Adipocyte (in vitro differentiated cells): ENCODE results near the gene FCF1.
"Not testable (repeated sequence)": the region's sequence is repeated elsewhere in the genome, so short reads cannot be mapped to it uniquely, and the experiment has no call there.

Source experiments
- DNase-seq: peaks from one replicate; pipeline ENCODE4 v3.0.0-alpha.2; 2015; ENCODE audit warnings: low read depth
- H3K27me3 ChIP-seq: replicated peaks from 2 replicates; pipeline ENCODE4 v1.7.0; 2013; ENCODE audit warnings: mild to moderate bottlenecking, low read length, moderate library complexity; ENCODE audit not compliant: control insufficient read depth, insufficient read depth
- H3K36me3 ChIP-seq: 2 replicates; pipeline ENCODE4 v1.7.0; 2013; ENCODE audit warnings: low read length, mild to moderate bottlenecking, moderate library complexity; ENCODE audit not compliant: control insufficient read depth, insufficient read depth, severe bottlenecking
- H3K4me1 ChIP-seq: 2 replicates; pipeline ENCODE4 v1.7.0; 2013; ENCODE audit warnings: mild to moderate bottlenecking, low read length, moderate library complexity; ENCODE audit not compliant: control insufficient read depth, insufficient read depth
- H3K4me3 ChIP-seq: 2 replicates; pipeline ENCODE4 v1.7.0; 2013; ENCODE audit warnings: mild to moderate bottlenecking, low read length, moderate library complexity
- H3K9ac ChIP-seq: 2 replicates; pipeline ENCODE4 v1.7.0; 2013; ENCODE audit warnings: mild to moderate bottlenecking, low read length, moderate library complexity
- H3K9me3 ChIP-seq: 2 replicates; pipeline ENCODE4 v1.7.0; 2013; ENCODE audit warnings: mild to moderate bottlenecking, low read length, moderate library complexity; ENCODE audit not compliant: control insufficient read depth

Gene FCF1

GRCh38 chr14:74735125-74735524, 22.2 kb downstream of the FCF1 start:
- Histone ChIP-seq H3K4me1 (no peaks in the 10 kb centered on the region), H3K27me3 (no peaks in the 10 kb centered on the region), H3K9me3 (no peaks in the 10 kb centered on the region), H3K4me3 (no peak overlapping the region), H3K9ac (no peak overlapping the region), H3K36me3 (peaks cover 35% of the 10 kb centered on the region)
- no peak for DNase-seq

GRCh38 chr14:74737753-74738325, 24.9 kb downstream of the FCF1 start:
- H3K4me3 ChIP-seq: no peak overlapping the region
- H3K4me1 ChIP-seq: no peaks in the 10 kb centered on the region
- H3K36me3 ChIP-seq: peaks cover 32% of the 10 kb centered on the region
- peak; percentile 14 for DNase-seq
- no peaks in the 10 kb centered on the region for H3K27me3 ChIP-seq
- no peaks in the 10 kb centered on the region for H3K9me3 ChIP-seq
- H3K9ac ChIP-seq: no peak overlapping the region

GRCh38 chr14:74739293-74740030, 26.5 kb downstream of the FCF1 start:
- Histone ChIP-seq H3K9me3 (no peaks in the 10 kb centered on the region), H3K36me3 (peaks cover 17% of the 10 kb centered on the region), H3K27me3 (no peaks in the 10 kb centered on the region), H3K4me1 (no peaks in the 10 kb centered on the region), H3K4me3 (no peak overlapping the region), H3K9ac (no peak overlapping the region)
- DNase-seq: no peak

GRCh38 chr14:74747237-74747636, 34.3 kb downstream of the FCF1 start:
- Histone ChIP-seq H3K4me1 (no peaks in the 10 kb centered on the region), H3K4me3 (no peak overlapping the region), H3K9me3 (no peaks in the 10 kb centered on the region), H3K9ac (no peak overlapping the region), H3K27me3 (no peaks in the 10 kb centered on the region), H3K36me3 (no peaks in the 10 kb centered on the region)
- DNase-seq: no peak

GRCh38 chr14:74754157-74754556, 41.2 kb downstream of the FCF1 start:
- H3K9ac ChIP-seq: no peak overlapping the region
- H3K4me1 ChIP-seq: no peaks in the 10 kb centered on the region
- H3K9me3 ChIP-seq: peaks cover 5% of the 10 kb centered on the region
- H3K36me3 ChIP-seq: no peaks in the 10 kb centered on the region
- peak; percentile 23 for DNase-seq
- H3K4me3 ChIP-seq: no peak overlapping the region
- H3K27me3 ChIP-seq: no peaks in the 10 kb centered on the region

GRCh38 chr14:74754899-74755298, 42.0 kb downstream of the FCF1 start:
- no peak overlapping the region for H3K4me3 ChIP-seq
- peaks cover 5% of the 10 kb centered on the region for H3K9me3 ChIP-seq

GRCh38 chr14:74756326-74756725, 43.4 kb downstream of the FCF1 start:
- H3K4me1 ChIP-seq: no peaks in the 10 kb centered on the region
- peaks cover 5% of the 10 kb centered on the region for H3K9me3 ChIP-seq
- H3K27me3 ChIP-seq: no peaks in the 10 kb centered on the region
- no peak overlapping the region for H3K9ac ChIP-seq
- H3K4me3 ChIP-seq: no peak overlapping the region
- DNase-seq: no peak
- H3K36me3 ChIP-seq: no peaks in the 10 kb centered on the region

More at GRCh38 chr14:74754899-74755298, 42.0 kb downstream of the FCF1 start:
- DNase-seq: no peak
- Histone ChIP-seq H3K36me3 (no peaks in the 10 kb centered on the region), H3K27me3 (no peaks in the 10 kb centered on the region), H3K9ac (no peak overlapping the region), H3K4me1 (no peaks in the 10 kb centered on the region)

GRCh38 chr14:74758505-74758904, 45.6 kb downstream of the FCF1 start:
- H3K4me1 ChIP-seq, H3K9ac ChIP-seq, H3K4me3 ChIP-seq, DNase-seq, H3K9me3 ChIP-seq, H3K36me3 ChIP-seq, H3K27me3 ChIP-seq: not testable (repeated sequence)

- Histone ChIP-seq H3K4me3 (peak within 1 kb of the TSS; percentile 94), H3K36me3 (no peaks in the 10 kb centered on the region), H3K9ac (peak within 1 kb of the TSS; percentile 98), H3K9me3 (no peaks in the 10 kb centered on the region), H3K27me3 (no peaks in the 10 kb centered on the region), H3K4me1 (peaks cover 30% of the 10 kb centered on the region)
- peak; percentile 98 for DNase-seq
Observed at GRCh38 chr14:74762917-74763802, 50.2 kb downstream of the FCF1 start, which contains the start of gene YLPM1. Gene YLPM1, plus strand, starts transcription at chr14:74763316. Its CDS starts 174 bp downstream, at chr14:74763490.

GRCh38 chr14:74763803-74764531, 51.0 kb downstream of the FCF1 start:
- Histone ChIP-seq H3K4me3 (peak overlapping the region; percentile 94), H3K27me3 (no peaks in the 10 kb centered on the region), H3K36me3 (no peaks in the 10 kb centered on the region), H3K9ac (peak overlapping the region; percentile 98), H3K4me1 (peaks cover 32% of the 10 kb centered on the region), H3K9me3 (no peaks in the 10 kb centered on the region)
- peak; percentile 50 for DNase-seq
